ENCODE results near the gene SYT8. TPM values are rescaled to one million over a fixed set of nuclear protein-coding genes. Genes with fewer than 3 reads are reported as not detected.

Gene SYT8
- total RNA-seq, 1 donor from 2014 or later: 12.5 TPM

GRCh38 chr11:1879941-1880720, 45.3 kb downstream of the SYT8 start:
- DNase-seq (peak; percentile 64), ATAC-seq (no peak)
- intact Hi-C loops (cut with DNase I): no loop called here
- Histone ChIP-seq H3K27me3 (no peaks in the 10 kb centered on the region), H3K27ac (no peak overlapping the region), H3K36me3 (no peaks in the 10 kb centered on the region), H3K9me3 (no peaks in the 10 kb centered on the region), H3K4me3 (no peak overlapping the region), H3K4me1 (peaks cover 5% of the 10 kb centered on the region)
- TF ChIP-seq CTCF (IDR thresholded peaks at IDR 0.05): no peak

- DNase-seq (peak; percentile 58), ATAC-seq (no peak)
- Histone ChIP-seq H3K27ac (no peak overlapping the region), H3K27me3 (no peaks in the 10 kb centered on the region), H3K9me3 (no peaks in the 10 kb centered on the region), H3K4me3 (no peak overlapping the region), H3K4me1 (peaks cover 5% of the 10 kb centered on the region), H3K36me3 (no peaks in the 10 kb centered on the region)
- intact Hi-C loops (cut with DNase I): no loop called here
- TF ChIP-seq CTCF (IDR thresholded peaks at IDR 0.05): no peak
Measured at GRCh38 chr11:1880746-1881441, 46.1 kb downstream of the SYT8 start.

- peaks cover 5% of the 10 kb centered on the region for H3K4me1 ChIP-seq
- H3K27me3 ChIP-seq: no peaks in the 10 kb centered on the region
- DNase-seq (peak; percentile 65), ATAC-seq (no peak)
- TF ChIP-seq CTCF (IDR thresholded peaks at IDR 0.05): no peak
- no peak overlapping the region for H3K4me3 ChIP-seq
- intact Hi-C loops (cut with DNase I): no loop called here
- no peaks in the 10 kb centered on the region for H3K9me3 ChIP-seq
- H3K27ac ChIP-seq: no peak overlapping the region
- no peaks in the 10 kb centered on the region for H3K36me3 ChIP-seq
Measured at GRCh38 chr11:1881442-1882264, 46.9 kb downstream of the SYT8 start.

- Histone ChIP-seq H3K4me3 (no peak overlapping the region), H3K4me1 (peaks cover 5% of the 10 kb centered on the region), H3K9me3 (no peaks in the 10 kb centered on the region), H3K27me3 (no peaks in the 10 kb centered on the region), H3K27ac (no peak overlapping the region), H3K36me3 (no peaks in the 10 kb centered on the region)
- DNase-seq (peak; percentile 90), ATAC-seq (peak; percentile 90)
- peak; percentile 87 for TF ChIP-seq CTCF (IDR thresholded peaks at IDR 0.05)
- intact Hi-C loops (cut with DNase I): no loop called here
Measured at GRCh38 chr11:1882265-1883238, 47.8 kb downstream of the SYT8 start.
